A673 (cell line): ENCODE data around the gene SERPINB1. TPM values are rescaled to one million over a fixed set of nuclear protein-coding genes. Genes with fewer than 3 reads are reported as not detected.

ENCODE experiments used
- BruUV-seq: library from RNA; stranded (reverse); fragments of 400-500 nt; replicated peaks from 2 replicates; lab custom pipeline; 2021; lab: Mats Ljungman, UMichigan
- CTCF ChIA-PET: fragments of 300-600 bp; sonication (Branson Sonifier 250); formaldehyde crosslinking; loops from one replicate; lab custom pipeline; 2022; ENCODE audit warnings: antibody characterized with exemption; lab: Charles Lee
- POLR2A ChIA-PET: fragments of 300-600 bp; sonication (Branson Sonifier 250); formaldehyde crosslinking; loops from one replicate; lab custom pipeline; 2022; ENCODE audit warnings: antibody characterized with exemption; ENCODE audit not compliant: low non-redundant PET; lab: Charles Lee
- DNase-seq: peaks from one replicate; pipeline ENCODE4 v3.0.0-alpha.2; 2015; ENCODE audit warnings: low spot score
- H3K27ac ChIP-seq: fragments of 200-600 bp; sonication (generic); 2 replicates; pipeline ENCODE4 v1.5.1; 2016; ENCODE audit warnings: mixed run types, low read depth, mild to moderate bottlenecking, mixed read lengths, antibody characterized with exemption, low read length; ENCODE audit not compliant: poor library complexity, severe bottlenecking
- H3K27me3 ChIP-seq: fragments of 200-600 bp; sonication (generic); replicated peaks from 2 replicates; pipeline ENCODE4 v1.6.1; 2017; ENCODE audit warnings: mixed run types, low read depth, mild to moderate bottlenecking, mixed read lengths, antibody characterized with exemption, low read length; ENCODE audit not compliant: insufficient read depth, poor library complexity
- H3K36me3 ChIP-seq: fragments of 200-600 bp; sonication (generic); 2 replicates; pipeline ENCODE4 v1.6.1; 2016; ENCODE audit warnings: mixed run types, mild to moderate bottlenecking, mixed read lengths, antibody characterized with exemption, low read length; ENCODE audit not compliant: insufficient read depth, poor library complexity, severe bottlenecking
- H3K4me1 ChIP-seq: fragments of 200-600 bp; sonication (generic); 2 replicates; pipeline ENCODE4 v1.6.1; 2017; ENCODE audit warnings: mixed run types, mild to moderate bottlenecking, mixed read lengths, antibody characterized with exemption, low read length; ENCODE audit not compliant: insufficient read depth, poor library complexity, severe bottlenecking
- H3K4me3 ChIP-seq: fragments of 200-600 bp; sonication (generic); 2 replicates; pipeline ENCODE4 v1.5.1; 2016; ENCODE audit warnings: low read depth, mixed run types, mild to moderate bottlenecking, mixed read lengths, low read length; ENCODE audit not compliant: poor library complexity, severe bottlenecking
- H3K9me3 ChIP-seq: fragments of 200-600 bp; sonication (generic); 2 replicates; pipeline ENCODE4 v1.6.1; 2016; ENCODE audit warnings: mixed run types, low read depth, mild to moderate bottlenecking, mixed read lengths, antibody characterized with exemption, low read length; ENCODE audit not compliant: poor library complexity, severe bottlenecking
- EZH2 ChIP-seq: fragments of 200-600 bp; sonication (generic); IDR thresholded peaks from 2 replicates; pipeline ENCODE4 v1.6.1; 2017; ENCODE audit warnings: borderline replicate concordance, low read depth, mild to moderate bottlenecking, mixed read lengths, antibody characterized with exemption, low read length; ENCODE audit not compliant: poor library complexity, severe bottlenecking
- intact Hi-C: fragments of 100-400 bp; cut with micrococcal nuclease; formaldehyde crosslinking; loops from one replicate; pipeline ENCODE4 v1.10.0; 2022; ENCODE audit not compliant: unreplicated experiment
- total RNA-seq: library from RNA; stranded (reverse); gene quantifications from 2 replicates; pipeline ENCODE4 v1.2.3, GENCODE V29; 2021
- TF ChIP-seq, protein P1 (sequence below): fragments of 300-800, 200-600 bp; sonication (generic); conservative IDR thresholded peaks from 2 replicates; pipeline ENCODE4 v1.5.1; 2017; ENCODE audit warnings: low read depth, mild to moderate bottlenecking, antibody characterized with exemption, low read length, moderate library complexity, mixed read lengths

SERPINB1 gene
- total RNA-seq, 1 experiment from 2014 or later = 1.3 TPM

DNA sequence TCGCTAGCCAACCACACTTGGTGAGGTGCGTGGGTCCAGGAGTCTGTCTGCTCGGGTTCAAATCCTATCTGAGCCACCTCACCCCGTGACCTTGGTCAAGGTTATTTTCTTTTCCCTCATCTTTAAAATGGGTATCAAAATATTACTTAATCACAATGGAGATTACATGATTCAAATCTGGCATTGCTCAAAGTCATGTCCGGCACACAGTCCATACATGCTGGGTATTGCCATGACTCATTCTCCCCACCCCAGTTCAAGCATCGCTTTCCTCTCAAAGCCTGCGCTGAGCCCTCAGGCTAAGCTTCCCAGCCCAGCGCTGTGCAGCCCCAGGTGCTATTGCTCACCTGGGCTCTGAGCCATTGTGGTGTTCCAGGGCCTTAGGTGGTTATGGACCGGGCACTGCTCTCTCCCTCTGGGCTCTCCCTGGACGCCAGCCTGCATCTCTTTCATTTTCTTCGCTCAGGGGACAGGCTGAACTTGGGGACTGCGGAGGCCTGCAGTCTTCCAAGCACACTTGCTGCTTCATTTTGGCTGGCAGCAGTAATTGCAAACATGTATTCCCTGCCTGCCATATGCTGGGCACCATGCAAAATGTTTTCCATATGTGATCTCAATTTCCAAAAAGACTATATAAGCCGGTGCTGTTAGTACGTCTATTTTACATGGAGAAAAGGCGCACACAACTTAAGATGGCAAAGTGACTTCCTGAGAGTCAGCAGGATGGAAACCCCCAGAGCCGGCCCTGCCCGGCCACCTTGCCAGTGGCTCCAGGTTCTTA is 49.1 kb downstream of the SERPINB1 start:
- Histone ChIP-seq H3K36me3 (no peaks in the 10 kb centered on the region), H3K9me3 (no peaks in the 10 kb centered on the region), H3K27me3 (no peaks in the 10 kb centered on the region), H3K27ac (no peak overlapping the region), H3K4me1 (peaks cover 17% of the 10 kb centered on the region), H3K4me3 (no peak overlapping the region)
- intact Hi-C loops = loop anchor here (2.0 to 5.0 kb wide), 3 partner anchors 54 to 195 kb away; no protein-coding TSS in a partner anchor
- no TSS peak for BruUV-seq
- CTCF ChIA-PET = interaction anchor here (1.9 kb wide), 1 partner anchor 54 kb away, joined by 13 read pairs; no protein-coding TSS in a partner anchor
- POLR2A ChIA-PET = no interaction called here
- no peak for DNase-seq
- no peak for TF ChIP-seq EZH2
- TF ChIP-seq, protein P1, sequence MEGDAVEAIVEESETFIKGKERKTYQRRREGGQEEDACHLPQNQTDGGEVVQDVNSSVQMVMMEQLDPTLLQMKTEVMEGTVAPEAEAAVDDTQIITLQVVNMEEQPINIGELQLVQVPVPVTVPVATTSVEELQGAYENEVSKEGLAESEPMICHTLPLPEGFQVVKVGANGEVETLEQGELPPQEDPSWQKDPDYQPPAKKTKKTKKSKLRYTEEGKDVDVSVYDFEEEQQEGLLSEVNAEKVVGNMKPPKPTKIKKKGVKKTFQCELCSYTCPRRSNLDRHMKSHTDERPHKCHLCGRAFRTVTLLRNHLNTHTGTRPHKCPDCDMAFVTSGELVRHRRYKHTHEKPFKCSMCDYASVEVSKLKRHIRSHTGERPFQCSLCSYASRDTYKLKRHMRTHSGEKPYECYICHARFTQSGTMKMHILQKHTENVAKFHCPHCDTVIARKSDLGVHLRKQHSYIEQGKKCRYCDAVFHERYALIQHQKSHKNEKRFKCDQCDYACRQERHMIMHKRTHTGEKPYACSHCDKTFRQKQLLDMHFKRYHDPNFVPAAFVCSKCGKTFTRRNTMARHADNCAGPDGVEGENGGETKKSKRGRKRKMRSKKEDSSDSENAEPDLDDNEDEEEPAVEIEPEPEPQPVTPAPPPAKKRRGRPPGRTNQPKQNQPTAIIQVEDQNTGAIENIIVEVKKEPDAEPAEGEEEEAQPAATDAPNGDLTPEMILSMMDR = no peak

DNA sequence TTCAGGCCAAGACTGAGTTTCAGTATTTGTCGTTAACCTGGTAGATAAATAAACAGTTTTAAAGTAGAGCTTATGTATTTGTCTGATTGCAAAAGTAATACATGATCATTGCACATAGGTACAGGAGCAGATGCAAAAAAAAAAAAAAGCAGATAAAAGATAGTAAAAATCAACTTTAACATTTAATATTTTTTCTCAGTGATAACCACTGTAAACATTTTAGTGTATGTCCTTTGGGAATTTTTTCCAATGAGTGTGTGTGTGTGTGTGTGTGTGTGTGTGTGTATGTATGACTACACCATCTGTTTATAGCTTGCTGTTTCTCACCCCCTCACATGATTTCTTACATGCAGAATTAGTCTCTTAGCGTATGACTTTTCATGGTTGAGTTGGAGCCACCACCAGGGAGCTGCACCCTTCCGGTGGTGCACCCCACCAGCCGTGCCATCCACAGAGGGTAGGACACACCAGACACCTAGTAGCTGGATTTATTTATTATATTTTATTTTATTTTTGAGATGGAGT is 50.2 kb downstream of the SERPINB1 start:
- ChIA-PET CTCF (interaction anchor here (0.6 to 1.9 kb wide), 10 partner anchors 27 to 1468 kb away, joined by 3 to 21 read pairs (median 5); no protein-coding TSS in a partner anchor), POLR2A (no interaction called here)
- Histone ChIP-seq H3K4me3 (no peak overlapping the region), H3K27me3 (no peaks in the 10 kb centered on the region), H3K27ac (no peak overlapping the region), H3K36me3 (no peaks in the 10 kb centered on the region), H3K9me3 (no peaks in the 10 kb centered on the region), H3K4me1 (peaks cover 17% of the 10 kb centered on the region)
- no TSS peak for BruUV-seq
- intact Hi-C loops = loop anchor here (2.0 to 5.0 kb wide), 3 partner anchors 121 to 196 kb away; no protein-coding TSS in a partner anchor
- DNase-seq = no peak
- TF ChIP-seq, protein P1 = no peak
- TF ChIP-seq EZH2 = no peak

DNA sequence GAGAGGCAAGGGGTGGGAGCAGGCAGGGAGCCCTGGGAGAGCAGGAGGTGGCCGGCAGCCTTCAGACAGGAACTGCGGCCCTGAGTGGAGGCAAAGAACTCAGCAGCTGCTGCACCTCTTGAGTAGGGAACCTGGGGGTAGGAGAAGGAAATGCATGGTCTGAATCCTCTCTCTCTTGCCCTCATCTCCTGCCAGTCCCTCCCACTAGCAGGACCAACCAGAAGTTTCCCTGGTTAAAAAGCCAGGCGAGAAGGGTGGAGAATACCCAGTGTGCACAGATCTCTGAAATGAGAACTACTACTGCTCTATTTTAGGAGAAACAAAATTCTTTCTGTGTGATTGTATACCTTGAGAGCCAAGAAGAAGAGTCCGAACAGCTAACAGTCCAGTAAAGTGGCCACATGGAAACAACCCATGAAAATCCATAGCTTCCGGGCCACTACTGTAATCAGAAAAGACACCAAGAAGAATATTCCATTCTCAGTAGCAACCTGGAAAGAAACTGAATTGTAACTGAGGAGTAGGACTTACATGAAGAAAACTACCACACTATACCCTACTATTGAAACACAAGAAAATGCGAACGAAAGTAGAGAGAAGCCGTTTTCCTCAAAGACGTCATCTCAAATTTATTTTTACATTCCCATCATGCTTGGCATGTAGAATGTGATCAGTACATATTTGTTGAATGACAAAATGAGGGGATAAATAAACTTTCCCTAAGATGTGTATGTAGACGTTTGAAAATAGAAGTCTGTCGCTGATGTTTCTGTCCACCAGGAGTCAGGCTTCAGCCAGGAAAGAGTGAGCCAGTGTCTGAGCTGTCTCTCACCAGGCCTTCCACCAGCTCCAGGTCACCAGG is 50.8 kb downstream of the SERPINB1 start:
- peaks cover 17% of the 10 kb centered on the region for H3K4me1 ChIP-seq
- peak; percentile 78 for DNase-seq
- no peaks in the 10 kb centered on the region for H3K9me3 ChIP-seq
- H3K27ac ChIP-seq = peak overlapping the region; percentile 12
- TF ChIP-seq, protein P1 = peak; percentile 87
- no peak for TF ChIP-seq EZH2
- no peak overlapping the region for H3K4me3 ChIP-seq
- no TSS peak for BruUV-seq
- H3K27me3 ChIP-seq = no peaks in the 10 kb centered on the region
- CTCF ChIA-PET = interaction anchor here (0.6 to 1.9 kb wide), 9 partner anchors 28 to 266 kb away, joined by 3 to 21 read pairs (median 5); no protein-coding TSS in a partner anchor
- intact Hi-C loops = loop anchor here (2.0 to 5.0 kb wide), 3 partner anchors 121 to 196 kb away; no protein-coding TSS in a partner anchor
- POLR2A ChIA-PET = no interaction called here
- no peaks in the 10 kb centered on the region for H3K36me3 ChIP-seq
